ENCODE results near the gene ROGDI.
A peak's percentile ranks its signal among the peaks of the same experiment; 100 is the strongest.

ROGDI gene

GRCh38 chr16:4801962-4802658, at the start of gene ROGDI (continued):
- TF ChIP-seq, protein P1, sequence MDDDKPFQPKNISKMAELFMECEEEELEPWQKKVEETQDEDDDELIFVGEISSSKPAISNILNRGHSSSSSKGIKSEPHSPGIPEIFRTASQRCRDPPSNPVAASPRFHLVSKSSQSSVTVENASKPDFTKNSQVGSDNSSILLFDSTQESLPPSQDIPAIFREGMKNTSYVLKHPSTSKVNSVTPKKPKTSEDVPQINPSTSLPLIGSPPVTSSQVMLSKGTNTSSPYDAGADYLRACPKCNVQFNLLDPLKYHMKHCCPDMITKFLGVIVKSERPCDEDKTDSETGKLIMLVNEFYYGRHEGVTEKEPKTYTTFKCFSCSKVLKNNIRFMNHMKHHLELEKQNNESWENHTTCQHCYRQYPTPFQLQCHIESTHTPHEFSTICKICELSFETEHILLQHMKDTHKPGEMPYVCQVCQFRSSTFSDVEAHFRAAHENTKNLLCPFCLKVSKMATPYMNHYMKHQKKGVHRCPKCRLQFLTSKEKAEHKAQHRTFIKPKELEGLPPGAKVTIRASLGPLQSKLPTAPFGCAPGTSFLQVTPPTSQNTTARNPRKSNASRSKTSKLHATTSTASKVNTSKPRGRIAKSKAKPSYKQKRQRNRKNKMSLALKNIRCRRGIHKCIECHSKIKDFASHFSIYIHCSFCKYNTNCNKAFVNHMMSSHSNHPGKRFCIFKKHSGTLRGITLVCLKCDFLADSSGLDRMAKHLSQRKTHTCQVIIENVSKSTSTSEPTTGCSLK (tag by site-specific recombination; IDR thresholded peaks at IDR 0.05): no peak
- TF ChIP-seq ZNF391 (tag by site-specific recombination; IDR thresholded peaks at IDR 0.05; ENCODE audit: borderline replicate concordance, low read depth) (no peak), MZF1 (tag by site-specific recombination; IDR thresholded peaks at IDR 0.05; ENCODE audit: borderline replicate concordance) (no peak), BCL11B (tag by site-specific recombination; IDR thresholded peaks at IDR 0.05; ENCODE audit: low read depth) (no peak), GFI1B (tag by site-specific recombination; IDR thresholded peaks at IDR 0.05) (no peak), REPIN1 (tag by site-specific recombination; IDR thresholded peaks at IDR 0.05; ENCODE audit: low read depth) (0 out of 2 replicates have a peak, but pooled peaks have one; percentile 62), SETDB1 (IDR thresholded peaks at IDR 0.05; ENCODE audit: insufficient read length, low read length) (no peak), GLIS2 (tag by site-specific recombination; IDR thresholded peaks at IDR 0.05) (no peak), ZSCAN18 (tag by site-specific recombination; IDR thresholded peaks at IDR 0.05) (no peak), ZSCAN16 (tag by site-specific recombination; IDR thresholded peaks at IDR 0.05) (no peak), ZNF48 (tag by site-specific recombination; IDR thresholded peaks at IDR 0.05) (no peak), ZNF426 (tag by site-specific recombination; IDR thresholded peaks at IDR 0.05) (no peak), ZNF560 (tag by site-specific recombination; IDR thresholded peaks at IDR 0.05; ENCODE audit: borderline replicate concordance) (no peak), ZNF785 (tag by site-specific recombination; IDR thresholded peaks at IDR 0.05) (no peak), ZNF239 (tag by site-specific recombination; IDR thresholded peaks at IDR 0.05) (no peak), ZNF221 (tag by site-specific recombination; IDR thresholded peaks at IDR 0.05; ENCODE audit: borderline replicate concordance) (no peak), ZNF112 (tag by site-specific recombination; IDR thresholded peaks at IDR 0.05) (no peak), ZNF777 (tag by site-specific recombination; IDR thresholded peaks at IDR 0.05; ENCODE audit: borderline replicate concordance) (no peak), TCF7L2 (IDR thresholded peaks at IDR 0.05; ENCODE audit: borderline replicate concordance, low read depth, low read length) (no peak), ZNF621 (tag by site-specific recombination; IDR thresholded peaks at IDR 0.05) (no peak), ZBTB7A (tag by site-specific recombination; IDR thresholded peaks at IDR 0.05; ENCODE audit: low read depth) (no peak), ZNF354C (tag by site-specific recombination; IDR thresholded peaks at IDR 0.05; ENCODE audit: borderline replicate concordance, low read depth) (no peak), SALL2 (tag by site-specific recombination; IDR thresholded peaks at IDR 0.05; ENCODE audit: borderline replicate concordance) (no peak), ZNF580 (tag by site-specific recombination; IDR thresholded peaks at IDR 0.05) (no peak)
- TF ChIP-seq, protein P2, sequence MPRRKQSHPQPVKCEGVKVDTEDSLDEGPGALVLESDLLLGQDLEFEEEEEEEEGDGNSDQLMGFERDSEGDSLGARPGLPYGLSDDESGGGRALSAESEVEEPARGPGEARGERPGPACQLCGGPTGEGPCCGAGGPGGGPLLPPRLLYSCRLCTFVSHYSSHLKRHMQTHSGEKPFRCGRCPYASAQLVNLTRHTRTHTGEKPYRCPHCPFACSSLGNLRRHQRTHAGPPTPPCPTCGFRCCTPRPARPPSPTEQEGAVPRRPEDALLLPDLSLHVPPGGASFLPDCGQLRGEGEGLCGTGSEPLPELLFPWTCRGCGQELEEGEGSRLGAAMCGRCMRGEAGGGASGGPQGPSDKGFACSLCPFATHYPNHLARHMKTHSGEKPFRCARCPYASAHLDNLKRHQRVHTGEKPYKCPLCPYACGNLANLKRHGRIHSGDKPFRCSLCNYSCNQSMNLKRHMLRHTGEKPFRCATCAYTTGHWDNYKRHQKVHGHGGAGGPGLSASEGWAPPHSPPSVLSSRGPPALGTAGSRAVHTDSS (tag by site-specific recombination; IDR thresholded peaks at IDR 0.05): no peak
- TF ChIP-seq, protein P3, sequence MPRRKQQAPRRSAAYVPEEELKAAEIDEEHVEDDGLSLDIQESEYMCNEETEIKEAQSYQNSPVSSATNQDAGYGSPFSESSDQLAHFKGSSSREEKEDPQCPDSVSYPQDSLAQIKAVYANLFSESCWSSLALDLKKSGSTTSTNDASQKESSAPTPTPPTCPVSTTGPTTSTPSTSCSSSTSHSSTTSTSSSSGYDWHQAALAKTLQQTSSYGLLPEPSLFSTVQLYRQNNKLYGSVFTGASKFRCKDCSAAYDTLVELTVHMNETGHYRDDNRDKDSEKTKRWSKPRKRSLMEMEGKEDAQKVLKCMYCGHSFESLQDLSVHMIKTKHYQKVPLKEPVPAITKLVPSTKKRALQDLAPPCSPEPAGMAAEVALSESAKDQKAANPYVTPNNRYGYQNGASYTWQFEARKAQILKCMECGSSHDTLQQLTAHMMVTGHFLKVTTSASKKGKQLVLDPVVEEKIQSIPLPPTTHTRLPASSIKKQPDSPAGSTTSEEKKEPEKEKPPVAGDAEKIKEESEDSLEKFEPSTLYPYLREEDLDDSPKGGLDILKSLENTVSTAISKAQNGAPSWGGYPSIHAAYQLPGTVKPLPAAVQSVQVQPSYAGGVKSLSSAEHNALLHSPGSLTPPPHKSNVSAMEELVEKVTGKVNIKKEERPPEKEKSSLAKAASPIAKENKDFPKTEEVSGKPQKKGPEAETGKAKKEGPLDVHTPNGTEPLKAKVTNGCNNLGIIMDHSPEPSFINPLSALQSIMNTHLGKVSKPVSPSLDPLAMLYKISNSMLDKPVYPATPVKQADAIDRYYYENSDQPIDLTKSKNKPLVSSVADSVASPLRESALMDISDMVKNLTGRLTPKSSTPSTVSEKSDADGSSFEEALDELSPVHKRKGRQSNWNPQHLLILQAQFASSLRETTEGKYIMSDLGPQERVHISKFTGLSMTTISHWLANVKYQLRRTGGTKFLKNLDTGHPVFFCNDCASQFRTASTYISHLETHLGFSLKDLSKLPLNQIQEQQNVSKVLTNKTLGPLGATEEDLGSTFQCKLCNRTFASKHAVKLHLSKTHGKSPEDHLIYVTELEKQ (tag by site-specific recombination; IDR thresholded peaks at IDR 0.05; ENCODE audit: borderline replicate concordance): no peak
- TF ChIP-seq, protein P4, sequence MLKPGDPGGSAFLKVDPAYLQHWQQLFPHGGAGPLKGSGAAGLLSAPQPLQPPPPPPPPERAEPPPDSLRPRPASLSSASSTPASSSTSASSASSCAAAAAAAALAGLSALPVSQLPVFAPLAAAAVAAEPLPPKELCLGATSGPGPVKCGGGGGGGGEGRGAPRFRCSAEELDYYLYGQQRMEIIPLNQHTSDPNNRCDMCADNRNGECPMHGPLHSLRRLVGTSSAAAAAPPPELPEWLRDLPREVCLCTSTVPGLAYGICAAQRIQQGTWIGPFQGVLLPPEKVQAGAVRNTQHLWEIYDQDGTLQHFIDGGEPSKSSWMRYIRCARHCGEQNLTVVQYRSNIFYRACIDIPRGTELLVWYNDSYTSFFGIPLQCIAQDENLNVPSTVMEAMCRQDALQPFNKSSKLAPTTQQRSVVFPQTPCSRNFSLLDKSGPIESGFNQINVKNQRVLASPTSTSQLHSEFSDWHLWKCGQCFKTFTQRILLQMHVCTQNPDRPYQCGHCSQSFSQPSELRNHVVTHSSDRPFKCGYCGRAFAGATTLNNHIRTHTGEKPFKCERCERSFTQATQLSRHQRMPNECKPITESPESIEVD (tag by site-specific recombination; IDR thresholded peaks at IDR 0.05): no peak

Measured in HEK293 (cell line).